ENCODE data around the gene ANG. TPM values are rescaled to one million over a fixed set of nuclear protein-coding genes. Genes with fewer than 3 reads are reported as not detected.
"Not testable (repeated sequence)": the region's sequence is repeated elsewhere in the genome, so short reads cannot be mapped to it uniquely, and the experiment has no call there.

The ANG gene
- total RNA-seq, 1 experiment from 2014 or later, result 5.2 TPM

GRCh38 chr14:20722016-20722415 lies 33.5 kb downstream of the ANG start:
- in situ Hi-C loops (cut with HindIII; ENCODE audit: low pct_unique_long_range_greater_than_20kb, low sequenced_read_pairs), result no loop called here
- DNase-seq (ENCODE audit: low read depth, low spot score), result no peak

GRCh38 chr14:20723488-20723887 lies 34.9 kb downstream of the ANG start:
- no peak for DNase-seq (ENCODE audit: low read depth, low spot score)

GRCh38 chr14:20726121-20726520 lies 37.6 kb downstream of the ANG start:
- in situ Hi-C loops (cut with HindIII; ENCODE audit: low pct_unique_long_range_greater_than_20kb, low sequenced_read_pairs); DNase-seq (ENCODE audit: low read depth, low spot score): not testable (repeated sequence)

More at GRCh38 chr14:20723488-20723887, 34.9 kb downstream of the ANG start:
- in situ Hi-C loops (cut with HindIII; ENCODE audit: low pct_unique_long_range_greater_than_20kb, low sequenced_read_pairs), result no loop called here

- no peak for DNase-seq (ENCODE audit: low read depth, low spot score)
- in situ Hi-C loops (cut with HindIII; ENCODE audit: low pct_unique_long_range_greater_than_20kb, low sequenced_read_pairs), result no loop called here
Observed at GRCh38 chr14:20726531-20726930, 38.0 kb downstream of the ANG start.

- no peak for DNase-seq (ENCODE audit: low read depth, low spot score)
- in situ Hi-C loops (cut with HindIII; ENCODE audit: low pct_unique_long_range_greater_than_20kb, low sequenced_read_pairs), result no loop called here
Observed at GRCh38 chr14:20730891-20731290, 42.3 kb downstream of the ANG start.

- no peak for DNase-seq (ENCODE audit: low read depth, low spot score)
- in situ Hi-C loops (cut with HindIII; ENCODE audit: low pct_unique_long_range_greater_than_20kb, low sequenced_read_pairs), result no loop called here
Observed at GRCh38 chr14:20732477-20732876, 43.9 kb downstream of the ANG start.

GRCh38 chr14:20732979-20733635 lies 44.5 kb downstream of the ANG start:
- in situ Hi-C loops (cut with HindIII; ENCODE audit: low pct_unique_long_range_greater_than_20kb, low sequenced_read_pairs), result no loop called here
- DNase-seq (ENCODE audit: low read depth, low spot score), result no peak

- no peak for DNase-seq (ENCODE audit: low read depth, low spot score)
- in situ Hi-C loops (cut with HindIII; ENCODE audit: low pct_unique_long_range_greater_than_20kb, low sequenced_read_pairs), result no loop called here
Observed at GRCh38 chr14:20733684-20734429, 45.3 kb downstream of the ANG start.

GRCh38 chr14:20734430-20734806 lies 45.9 kb downstream of the ANG start:
- DNase-seq (ENCODE audit: low read depth, low spot score), result no peak
- in situ Hi-C loops (cut with HindIII; ENCODE audit: low pct_unique_long_range_greater_than_20kb, low sequenced_read_pairs), result no loop called here

- in situ Hi-C loops (cut with HindIII; ENCODE audit: low pct_unique_long_range_greater_than_20kb, low sequenced_read_pairs); DNase-seq (ENCODE audit: low read depth, low spot score): not testable (repeated sequence)
Observed at GRCh38 chr14:20738292-20738691, 49.7 kb downstream of the ANG start.

GRCh38 chr14:20742132-20742531 lies 53.6 kb downstream of the ANG start:
- in situ Hi-C loops (cut with HindIII; ENCODE audit: low pct_unique_long_range_greater_than_20kb, low sequenced_read_pairs), result no loop called here
- DNase-seq (ENCODE audit: low read depth, low spot score), result no peak

GRCh38 chr14:20743556-20743955 lies 55.0 kb downstream of the ANG start:
- no peak for DNase-seq (ENCODE audit: low read depth, low spot score)
- in situ Hi-C loops (cut with HindIII; ENCODE audit: low pct_unique_long_range_greater_than_20kb, low sequenced_read_pairs), result no loop called here

Small RNA genes within 50 kb of the gene (small RNA-seq; reads per million reads assigned to genes)
- 0 reads per million in 2 experiments for gene RF00019

Other genes with a start within 250 kb of the ANG start
- 10.6 and 15.9 TPM in 2 replicates for gene OSGEP, start 234.0 kb upstream of the ANG start, total RNA-seq (2014; rRNA removed; shearing (Covaris generic))
- 62.6 and 85.9 TPM in 2 replicates for gene APEX1, start 233.5 kb upstream of the ANG start, total RNA-seq (2014; rRNA removed; shearing (Covaris generic))
- 22.9 and 25.8 TPM in 2 replicates for gene PIP4P1, start 227.3 kb upstream of the ANG start, total RNA-seq (2014; rRNA removed; shearing (Covaris generic))
- gene PNP, start 219.4 kb upstream of the ANG start, total RNA-seq (2014; rRNA removed; shearing (Covaris generic)), result 26.5 and 29.5 TPM in 2 replicates
- gene RNASE10, start 183.2 kb upstream of the ANG start, total RNA-seq (2014; rRNA removed; shearing (Covaris generic)), result not detected in 2 replicates
- not detected in 2 replicates for gene RNASE9, start 127.7 kb upstream of the ANG start, total RNA-seq (2014; rRNA removed; shearing (Covaris generic))
- 0.66 TPM in 1 of 2 replicates, not detected in the other for gene RNASE11, start 100.8 kb upstream of the ANG start, total RNA-seq (2014; rRNA removed; shearing (Covaris generic))
- not detected in 2 replicates for gene RNASE12, start 97.4 kb upstream of the ANG start, total RNA-seq (2014; rRNA removed; shearing (Covaris generic))
- not detected in 2 replicates for gene OR6S1, start 47.1 kb upstream of the ANG start, total RNA-seq (2014; rRNA removed; shearing (Covaris generic))
- gene RNASE4, start 4.2 kb upstream of the ANG start, total RNA-seq (2014; rRNA removed; shearing (Covaris generic)), result 0.82 and 2.7 TPM in 2 replicates
- gene EDDM3A, start 57.1 kb downstream of the ANG start, total RNA-seq (2014; rRNA removed; shearing (Covaris generic)), result not detected in 2 replicates
- not detected in 2 replicates for gene EDDM3B, start 79.6 kb downstream of the ANG start, total RNA-seq (2014; rRNA removed; shearing (Covaris generic))
- gene RNASE6, start 92.5 kb downstream of the ANG start, total RNA-seq (2014; rRNA removed; shearing (Covaris generic)), result not detected in 2 replicates
- 0.21 TPM in 1 of 2 replicates, not detected in the other for gene RNASE1, start 114.1 kb downstream of the ANG start, total RNA-seq (2014; rRNA removed; shearing (Covaris generic))
- gene RNASE3, start 202.6 kb downstream of the ANG start, total RNA-seq (2014; rRNA removed; shearing (Covaris generic)), result not detected in 2 replicates

All from SK-MEL-5 (cell line).